HG03060 (cell line): ENCODE data around the gene CPSF6.
"Not testable (repeated sequence)": the region's sequence is repeated elsewhere in the genome, so short reads cannot be mapped to it uniquely, and the experiment has no call there.

Experiments used
- ATAC-seq: cut with Tn5 transposase; IDR thresholded peaks from one replicate; pipeline ENCODE4 v1.9.1; 2021; ENCODE audit warnings: low read depth, moderate number of reproducible peaks; ENCODE audit not compliant: unreplicated experiment

Gene CPSF6

GRCh38 chr12:69258655-69259054 lies 19.3 kb downstream of the CPSF6 start:
- ATAC-seq = no peak

- no peak for ATAC-seq
Observed at GRCh38 chr12:69262264-69262974, 23.1 kb downstream of the CPSF6 start.

DNA sequence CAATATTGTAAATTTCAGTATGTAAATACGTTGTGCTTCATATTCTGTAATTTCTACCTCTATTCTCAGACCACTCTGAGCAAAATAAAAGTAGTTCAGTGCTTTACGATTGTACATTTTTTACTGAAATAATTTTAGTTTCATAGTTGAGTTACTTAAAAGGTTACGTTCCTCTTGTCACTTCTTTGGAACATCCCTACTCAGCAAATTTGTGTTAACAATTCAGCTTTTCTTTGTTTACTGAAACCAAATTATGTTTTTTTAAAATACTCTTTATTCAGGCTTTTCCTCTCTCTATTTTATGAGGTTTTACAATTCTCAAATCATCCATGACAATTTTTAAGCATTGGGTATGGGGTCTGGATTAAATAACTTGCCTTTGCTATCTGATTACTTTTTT lies 25.8 kb downstream of the CPSF6 start:
- no peak for ATAC-seq

DNA sequence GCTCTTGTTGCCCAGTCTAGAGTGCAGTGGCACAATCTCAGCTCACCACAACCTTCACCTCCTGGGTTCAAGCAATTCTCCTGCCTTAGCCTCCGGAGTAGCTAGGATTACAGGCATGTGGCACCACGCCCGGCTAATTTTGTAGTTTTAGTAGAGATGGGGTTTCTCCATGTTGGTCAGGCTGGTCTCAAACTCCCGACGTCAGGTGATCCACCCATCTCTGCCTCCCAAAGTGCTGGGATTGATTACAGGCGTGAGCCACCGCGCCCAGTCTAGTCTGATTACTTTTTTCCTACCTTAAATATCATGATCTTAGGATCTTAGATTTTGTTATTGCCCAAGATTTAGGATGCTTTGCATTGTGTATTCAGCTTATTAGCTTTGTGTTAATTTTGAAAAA lies 26.3 kb downstream of the CPSF6 start:
- ATAC-seq = not testable (repeated sequence)

GRCh38 chr12:69266036-69266635 lies 26.8 kb downstream of the CPSF6 start:
- no peak for ATAC-seq

DNA sequence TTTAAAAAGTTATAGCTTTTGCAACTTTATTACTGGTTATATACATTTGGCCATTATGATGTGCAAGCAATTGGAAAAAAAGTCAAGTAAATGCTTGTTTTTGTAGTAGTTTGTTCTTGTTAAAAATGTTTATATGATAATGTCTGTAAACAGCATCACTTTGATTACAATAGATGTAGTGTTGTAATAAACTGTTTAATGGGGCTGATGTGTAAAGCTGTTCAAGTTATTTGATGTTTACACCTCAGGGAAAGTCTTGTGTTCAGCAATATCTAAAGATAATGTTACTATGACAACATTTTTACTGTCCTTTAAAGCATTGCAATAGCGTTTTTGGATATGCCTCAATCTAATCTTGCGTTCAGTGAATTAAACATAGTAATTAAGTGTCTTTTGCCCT lies 30.4 kb downstream of the CPSF6 start:
- no peak for ATAC-seq

- no peak for ATAC-seq
Observed at GRCh38 chr12:69272511-69272910, 33.1 kb downstream of the CPSF6 start.

- no peak for ATAC-seq
Observed at GRCh38 chr12:69274861-69275260, 35.5 kb downstream of the CPSF6 start.

DNA sequence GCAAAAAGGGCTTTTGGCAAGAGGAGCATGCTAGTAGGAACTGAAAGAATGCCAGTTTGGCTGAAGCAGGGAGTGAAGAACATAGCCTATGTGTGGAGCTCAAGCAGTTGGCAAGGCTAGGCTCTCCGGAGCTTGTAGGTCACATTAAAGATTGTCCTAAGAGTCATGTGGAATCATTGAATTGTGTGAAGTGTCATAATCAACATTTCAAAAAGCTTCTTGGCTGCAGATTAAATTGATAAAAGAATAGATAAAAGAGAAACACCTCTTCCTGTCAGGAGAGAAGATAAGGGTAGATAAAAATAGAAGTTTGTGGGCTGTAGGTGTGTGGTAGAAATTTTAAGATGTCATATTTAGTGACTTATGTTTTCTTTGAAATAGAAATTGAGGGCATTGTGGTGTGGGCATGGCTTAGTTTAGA lies 36.1 kb downstream of the CPSF6 start:
- ATAC-seq = no peak

DNA sequence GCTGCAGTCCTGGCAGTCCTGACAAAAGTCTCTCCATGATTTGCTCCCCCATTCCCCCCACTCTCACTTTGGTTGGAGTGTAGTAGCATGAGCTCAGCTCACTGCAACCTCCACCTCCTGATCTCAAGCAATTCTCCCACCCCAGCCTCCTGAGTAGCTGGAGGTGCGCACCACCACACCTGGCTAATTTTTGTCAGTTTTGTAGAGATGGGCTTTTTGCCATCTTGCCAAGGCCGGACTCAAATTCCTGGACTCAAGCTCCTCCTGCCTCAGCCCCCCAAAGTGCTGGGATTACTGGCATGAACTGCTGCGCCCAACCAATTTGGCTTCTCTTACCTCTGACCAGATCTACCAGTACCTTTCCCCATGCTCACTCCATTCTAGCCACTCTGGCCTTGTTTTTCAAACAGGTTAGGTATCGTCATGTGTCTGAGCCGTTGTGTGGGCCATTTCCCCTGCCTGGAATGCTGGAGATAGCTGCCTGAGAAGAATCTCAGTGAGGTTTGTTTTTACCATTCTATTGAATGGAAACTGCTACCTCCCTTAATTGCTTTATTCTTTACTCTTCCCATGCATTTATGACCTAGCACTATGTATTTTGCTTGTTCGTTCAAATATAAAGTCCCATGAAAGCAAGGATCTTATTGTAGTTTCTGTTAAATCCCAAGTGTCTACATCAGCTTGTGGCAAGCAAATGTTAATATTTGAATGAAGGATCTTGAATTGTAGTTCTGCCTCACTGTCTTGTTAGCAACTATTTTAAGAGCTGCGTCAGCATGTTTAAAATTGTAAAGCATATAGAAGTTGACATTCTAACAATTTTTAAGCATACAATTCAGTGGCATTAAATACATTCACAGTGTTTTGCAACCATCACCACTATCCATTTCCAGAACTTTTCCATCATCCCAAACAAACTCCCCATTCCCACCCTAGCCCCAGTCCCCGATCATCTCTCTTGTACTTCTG lies 39.7 kb downstream of the CPSF6 start:
- ATAC-seq = no peak

DNA sequence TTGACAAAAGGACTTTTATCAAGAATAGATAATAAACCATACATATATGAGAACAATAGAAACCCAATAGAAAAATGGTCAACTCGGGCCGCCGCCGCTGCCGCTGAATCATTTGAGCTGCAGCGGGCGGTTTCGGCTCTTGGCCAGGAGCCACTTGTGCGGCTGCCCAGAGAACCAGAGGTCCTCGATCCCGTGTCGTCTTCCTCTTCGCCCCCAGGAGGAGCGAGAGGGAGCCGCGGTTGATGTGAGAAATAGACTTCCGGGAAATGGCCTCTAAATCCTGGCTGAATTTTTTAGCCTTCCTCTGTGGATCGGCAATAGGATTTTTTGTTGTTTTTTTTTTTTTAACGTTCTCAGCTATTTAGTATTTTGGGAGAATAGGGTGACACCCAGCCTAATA lies 44.8 kb downstream of the CPSF6 start:
- no peak for ATAC-seq

DNA sequence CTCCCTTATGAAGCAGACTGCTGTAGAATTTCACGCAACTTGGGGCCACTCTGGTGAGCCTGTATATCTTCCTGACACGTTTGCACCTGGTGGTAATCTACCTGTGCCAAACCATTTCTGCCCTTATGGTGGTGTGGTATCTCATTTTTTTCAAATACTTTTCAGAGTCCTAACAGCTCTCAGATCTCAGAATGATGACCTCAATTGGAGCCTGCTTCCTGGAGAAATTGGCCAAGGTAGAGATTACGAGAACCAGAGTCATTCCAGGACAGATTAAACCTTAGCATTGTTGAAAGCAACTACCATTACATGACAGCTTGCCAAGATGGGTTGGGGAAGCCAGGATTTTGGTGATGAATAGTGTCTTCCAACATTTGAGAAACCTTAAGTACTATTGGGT lies 48.2 kb downstream of the CPSF6 start:
- ATAC-seq = no peak

- ATAC-seq = peak; percentile 77
Observed at GRCh38 chr12:69290545-69291277, 51.3 kb downstream of the CPSF6 start.

DNA sequence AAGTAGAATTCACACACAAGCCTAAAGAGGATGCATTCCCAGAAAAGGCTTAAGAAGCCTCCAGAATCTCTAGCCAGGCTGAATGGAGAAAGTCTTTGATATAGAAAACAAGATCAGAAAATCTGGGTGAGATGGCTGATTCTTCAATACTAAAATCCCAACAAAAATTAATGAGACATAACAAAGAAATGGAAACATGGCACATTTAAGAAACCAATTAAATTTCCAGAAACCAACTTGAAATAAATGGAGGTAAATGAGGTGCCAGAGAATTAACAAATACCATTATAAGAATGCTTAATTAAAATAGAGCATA lies 51.9 kb downstream of the CPSF6 start:
- no peak for ATAC-seq

DNA sequence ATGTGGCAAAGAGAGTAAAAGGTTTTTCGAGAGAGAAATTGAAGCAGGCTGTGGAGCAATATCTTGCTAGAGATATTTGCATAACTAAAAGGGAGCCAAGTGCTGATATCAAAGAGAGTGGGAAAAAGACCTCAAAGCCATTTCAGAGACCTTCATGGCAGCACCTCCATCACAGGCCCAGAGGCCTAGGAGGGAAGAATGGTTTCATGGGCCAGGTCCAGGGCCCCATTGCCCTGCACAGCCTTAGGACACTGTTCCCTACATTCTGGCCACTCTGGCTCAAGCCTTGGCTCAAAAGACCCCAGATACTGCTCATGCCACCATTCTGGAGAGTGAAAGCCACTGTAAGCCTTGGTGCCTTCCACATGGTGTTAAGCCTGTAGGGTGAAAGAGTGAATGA lies 58.8 kb downstream of the CPSF6 start:
- ATAC-seq = no peak

GRCh38 chr12:69298947-69299346 lies 59.6 kb downstream of the CPSF6 start:
- ATAC-seq = no peak

DNA sequence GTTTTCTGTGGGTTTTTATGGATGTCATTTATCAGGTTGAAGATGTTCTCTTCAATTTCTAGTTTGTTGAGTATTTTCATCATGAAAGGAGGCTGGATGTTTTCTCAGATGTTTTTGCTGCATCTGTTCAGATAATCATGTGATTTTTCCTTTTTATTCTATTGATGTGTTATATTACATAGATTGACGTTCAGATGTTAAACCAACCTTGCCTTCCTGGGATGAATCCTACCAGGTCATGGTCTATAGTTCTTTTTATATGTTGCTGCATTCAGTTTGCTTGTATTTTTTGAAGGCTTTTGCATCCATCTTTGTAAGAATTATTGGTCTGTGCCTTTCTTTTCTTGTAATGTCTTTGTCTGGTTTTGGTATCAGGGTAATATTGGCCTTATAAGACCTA lies 64.9 kb downstream of the CPSF6 start:
- no peak for ATAC-seq

DNA sequence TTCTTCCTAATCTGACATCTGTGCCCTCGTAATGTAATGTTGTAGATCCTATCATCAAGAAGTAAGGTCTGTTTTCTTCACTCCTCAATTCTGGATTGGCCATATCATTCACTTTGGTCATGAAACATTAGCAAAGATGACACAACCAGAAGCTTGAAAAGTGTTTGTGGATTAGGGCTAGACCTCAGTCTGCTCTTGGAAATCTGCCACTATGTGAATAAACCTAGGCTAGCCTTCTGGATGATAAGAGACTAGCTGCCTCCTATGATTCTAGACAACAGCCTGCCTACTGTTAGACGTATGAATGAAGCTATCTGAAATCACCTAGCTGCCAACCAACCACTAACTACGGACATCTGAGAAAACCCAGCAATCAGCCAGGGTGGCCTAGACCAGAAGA lies 70.1 kb downstream of the CPSF6 start:
- ATAC-seq = no peak

- ATAC-seq = no peak
Observed at GRCh38 chr12:69313209-69313608, 73.8 kb downstream of the CPSF6 start.

DNA sequence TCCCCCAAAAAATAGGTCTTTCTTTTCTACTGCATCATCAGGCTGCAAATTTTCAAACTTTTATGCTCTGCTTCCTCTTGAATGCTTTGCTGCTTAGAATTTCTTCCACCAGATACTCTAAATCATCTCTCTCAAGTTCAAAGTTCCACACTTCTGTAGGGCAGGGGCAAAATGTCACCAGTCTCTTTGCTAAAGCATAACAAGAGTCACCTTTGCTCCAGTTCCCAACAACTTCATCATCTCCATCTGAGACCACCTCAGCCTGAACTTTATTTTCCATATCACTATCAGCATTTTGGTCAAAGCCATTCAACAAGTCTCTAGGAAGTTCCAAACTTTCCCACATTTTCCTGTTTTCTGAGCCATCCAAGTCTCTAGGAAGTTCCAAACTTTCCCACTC lies 77.4 kb downstream of the CPSF6 start:
- ATAC-seq = not testable (repeated sequence)

- ATAC-seq = not testable (repeated sequence)
Observed at GRCh38 chr12:69317233-69317632, 77.9 kb downstream of the CPSF6 start.
